GM10266 (cell line): Measurements from ENCODE around the gene IGFALS.

Source experiments
- DNase-seq: peaks from one replicate; pipeline ENCODE4 v3.0.0; 2012; ENCODE audit errors: extremely low spot score
- TF ChIP-seq, protein P1 (sequence below): IDR thresholded peaks from 2 replicates; pipeline ENCODE4 v1.5.1; 2012; ENCODE audit warnings: mild to moderate bottlenecking, low read depth; ENCODE audit not compliant: control insufficient read depth, insufficient read depth; ENCODE audit errors: missing control alignments

IGFALS gene

DNA sequence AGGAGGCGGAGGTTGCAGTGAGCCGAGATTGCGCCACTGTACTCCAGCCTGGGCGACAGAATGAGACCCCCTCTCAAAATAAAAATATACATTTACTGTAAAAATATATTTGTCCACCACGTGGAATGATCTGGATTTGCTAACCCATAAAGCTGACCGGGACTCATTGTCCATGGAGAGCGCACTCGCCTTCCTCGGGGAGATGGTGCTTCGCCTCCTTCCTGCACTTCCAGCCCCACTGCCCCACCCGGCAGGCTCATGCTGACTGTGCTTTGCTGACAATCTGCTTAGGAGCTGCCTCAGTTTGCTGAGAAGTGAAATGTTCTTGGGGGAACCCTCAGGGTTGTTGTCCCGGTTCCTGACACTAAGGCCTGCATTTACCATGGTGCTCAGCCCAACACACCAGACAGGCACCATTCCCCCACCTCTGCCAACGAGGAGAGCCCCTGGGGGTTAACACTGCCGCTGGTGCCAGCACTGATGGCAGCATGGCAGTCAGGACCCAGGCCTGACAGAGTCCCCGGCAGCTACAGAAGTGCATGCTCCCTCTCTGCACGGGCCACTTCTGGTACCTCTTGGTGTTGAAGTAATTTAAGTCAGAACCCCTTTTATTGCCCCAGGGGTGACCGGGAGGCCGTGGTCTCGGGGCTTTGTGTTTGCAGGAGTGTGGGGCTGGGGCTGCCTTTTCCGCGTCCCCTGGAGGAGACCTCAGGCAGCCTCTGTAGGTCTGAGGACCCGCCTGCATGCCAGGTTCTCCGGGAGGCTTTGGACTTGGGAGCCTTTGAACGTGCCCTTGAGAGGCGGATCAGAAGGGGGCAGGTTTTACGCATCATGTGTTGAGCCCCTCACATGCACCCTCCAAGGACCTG, 8.3 kb downstream of the IGFALS start:
- no peak for DNase-seq
- TF ChIP-seq, protein P1, sequence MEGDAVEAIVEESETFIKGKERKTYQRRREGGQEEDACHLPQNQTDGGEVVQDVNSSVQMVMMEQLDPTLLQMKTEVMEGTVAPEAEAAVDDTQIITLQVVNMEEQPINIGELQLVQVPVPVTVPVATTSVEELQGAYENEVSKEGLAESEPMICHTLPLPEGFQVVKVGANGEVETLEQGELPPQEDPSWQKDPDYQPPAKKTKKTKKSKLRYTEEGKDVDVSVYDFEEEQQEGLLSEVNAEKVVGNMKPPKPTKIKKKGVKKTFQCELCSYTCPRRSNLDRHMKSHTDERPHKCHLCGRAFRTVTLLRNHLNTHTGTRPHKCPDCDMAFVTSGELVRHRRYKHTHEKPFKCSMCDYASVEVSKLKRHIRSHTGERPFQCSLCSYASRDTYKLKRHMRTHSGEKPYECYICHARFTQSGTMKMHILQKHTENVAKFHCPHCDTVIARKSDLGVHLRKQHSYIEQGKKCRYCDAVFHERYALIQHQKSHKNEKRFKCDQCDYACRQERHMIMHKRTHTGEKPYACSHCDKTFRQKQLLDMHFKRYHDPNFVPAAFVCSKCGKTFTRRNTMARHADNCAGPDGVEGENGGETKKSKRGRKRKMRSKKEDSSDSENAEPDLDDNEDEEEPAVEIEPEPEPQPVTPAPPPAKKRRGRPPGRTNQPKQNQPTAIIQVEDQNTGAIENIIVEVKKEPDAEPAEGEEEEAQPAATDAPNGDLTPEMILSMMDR = no peak

DNA sequence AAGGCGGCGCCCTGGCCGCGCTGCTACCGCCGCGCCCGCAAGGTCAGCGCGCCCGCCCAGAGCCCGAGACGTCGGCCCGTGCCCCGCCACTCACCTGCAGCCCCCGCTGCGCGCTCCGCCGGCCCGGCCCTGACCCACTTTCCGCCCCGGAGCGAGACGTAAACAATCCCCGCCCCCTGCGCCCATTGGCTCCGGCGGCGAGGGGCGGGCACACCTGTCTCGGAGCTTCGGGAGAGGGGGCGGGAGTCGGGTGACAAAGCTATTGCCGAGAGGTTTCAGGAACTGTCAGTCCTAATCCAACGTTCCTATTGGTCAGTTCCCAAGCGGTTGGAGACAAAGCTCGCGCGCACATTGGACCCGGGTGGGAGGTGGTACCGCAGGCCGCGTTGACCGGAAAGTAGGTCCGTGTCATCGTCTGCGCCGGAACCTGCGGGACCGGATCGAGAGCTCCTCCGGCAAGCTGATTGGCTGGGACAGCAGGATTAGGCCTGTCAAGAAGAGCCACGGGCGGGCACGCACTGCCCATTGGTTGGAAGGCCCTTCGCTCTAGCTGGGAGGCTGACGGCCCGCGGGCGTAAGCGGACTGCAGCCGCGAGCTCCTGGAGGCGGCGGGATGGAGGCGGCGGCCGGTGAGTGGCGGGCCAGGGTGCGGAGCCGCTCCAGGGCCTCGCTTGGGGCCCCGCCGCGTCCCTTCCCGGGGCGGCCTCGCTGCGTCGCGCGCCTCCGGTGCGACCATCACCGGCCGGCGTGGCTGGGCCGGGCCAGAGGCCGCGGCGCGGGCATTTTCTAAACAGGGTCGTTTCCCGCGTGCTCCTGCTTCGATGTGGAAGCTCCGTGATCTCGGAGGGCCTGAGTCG, 10.9 kb downstream of the IGFALS start, which contains the start of the genes NUBP2 and SPSB3:
NUBP2 (plus strand) TSS at position 553 of the 857 bp plus-strand sequence; CDS start at position 614, 61 bp downstream.
SPSB3 (minus strand) TSS at position 164 of the 857 bp plus-strand sequence. CDS start 1,088 bp downstream, outside the sequence.
- peak; percentile 100 for DNase-seq
- TF ChIP-seq, protein P1 = no peak

DNA sequence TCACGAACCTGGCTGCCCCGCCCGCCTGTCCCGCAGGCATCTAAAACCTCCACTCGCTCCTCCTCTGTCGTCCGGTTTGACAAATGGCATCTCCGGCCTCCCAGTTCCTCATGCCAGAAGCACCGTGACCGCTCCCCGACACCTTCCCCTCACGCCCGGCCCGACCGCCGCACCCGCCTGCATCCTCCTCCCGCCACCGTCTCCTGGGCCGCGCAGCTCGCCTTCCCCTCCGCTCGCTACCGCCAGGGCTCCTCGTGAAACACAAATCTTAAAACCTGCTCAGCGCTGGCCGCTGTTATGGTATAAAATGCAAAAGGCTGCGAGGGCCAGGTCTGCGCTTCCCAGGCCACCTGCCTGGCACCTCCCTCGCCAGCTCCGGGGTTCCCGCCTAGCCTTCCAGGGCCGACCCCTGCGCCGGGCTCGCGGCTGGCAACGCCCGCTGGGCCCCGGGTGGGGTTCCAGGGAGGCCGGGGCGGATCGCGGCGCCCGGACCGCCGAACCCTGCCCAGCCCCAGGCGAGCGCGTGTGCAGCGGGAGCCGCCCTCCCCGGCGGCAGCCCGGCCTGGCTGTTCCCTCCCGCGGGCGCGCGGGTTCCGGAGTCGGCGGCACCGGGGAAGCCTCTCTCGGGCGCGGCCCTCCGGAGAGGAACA, 11.6 kb downstream of the IGFALS start:
- DNase-seq = no peak
- TF ChIP-seq, protein P1 = no peak

DNA sequence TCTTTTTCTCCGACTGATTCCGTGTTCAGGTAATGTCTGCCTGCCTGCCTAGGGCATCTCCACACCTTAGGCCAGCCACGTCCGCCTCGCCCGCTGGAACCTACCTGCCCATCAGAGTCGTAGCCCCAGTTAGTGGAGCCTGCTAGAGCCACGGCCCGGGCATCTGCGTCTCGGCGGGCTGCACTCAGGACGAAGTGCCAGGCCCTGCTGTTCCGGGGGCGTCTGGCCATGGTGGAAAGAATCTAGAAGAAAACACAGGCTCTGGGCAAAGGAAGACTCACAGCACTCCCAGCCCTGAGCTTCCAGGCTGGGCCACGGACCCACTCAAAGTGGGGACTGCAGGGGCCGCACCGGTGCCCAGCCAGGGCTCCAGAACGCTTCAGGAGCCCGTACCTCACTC, 12.3 kb downstream of the IGFALS start:
- TF ChIP-seq, protein P1 = no peak
- no peak for DNase-seq

DNA sequence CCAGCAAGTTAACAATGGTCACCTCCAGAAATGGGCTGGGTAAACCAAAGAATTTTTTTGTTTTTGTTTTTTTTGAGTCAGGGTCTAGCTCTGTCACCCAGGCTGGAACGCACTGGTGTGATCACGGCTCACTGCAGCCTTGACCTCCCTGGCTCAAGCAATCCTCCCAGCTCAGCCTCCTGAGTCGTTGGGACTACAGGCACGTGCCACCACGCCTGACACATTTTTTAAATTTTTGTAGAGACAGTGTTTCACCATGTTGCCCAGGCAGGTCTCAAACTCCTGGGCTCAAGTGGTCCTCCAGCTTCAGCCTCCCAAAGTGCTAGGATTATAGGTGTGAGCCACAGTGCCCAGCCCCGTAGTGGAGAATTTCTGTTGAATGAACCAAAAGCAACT, 12.8 kb downstream of the IGFALS start:
- DNase-seq = no peak
- TF ChIP-seq, protein P1 = no peak

DNA sequence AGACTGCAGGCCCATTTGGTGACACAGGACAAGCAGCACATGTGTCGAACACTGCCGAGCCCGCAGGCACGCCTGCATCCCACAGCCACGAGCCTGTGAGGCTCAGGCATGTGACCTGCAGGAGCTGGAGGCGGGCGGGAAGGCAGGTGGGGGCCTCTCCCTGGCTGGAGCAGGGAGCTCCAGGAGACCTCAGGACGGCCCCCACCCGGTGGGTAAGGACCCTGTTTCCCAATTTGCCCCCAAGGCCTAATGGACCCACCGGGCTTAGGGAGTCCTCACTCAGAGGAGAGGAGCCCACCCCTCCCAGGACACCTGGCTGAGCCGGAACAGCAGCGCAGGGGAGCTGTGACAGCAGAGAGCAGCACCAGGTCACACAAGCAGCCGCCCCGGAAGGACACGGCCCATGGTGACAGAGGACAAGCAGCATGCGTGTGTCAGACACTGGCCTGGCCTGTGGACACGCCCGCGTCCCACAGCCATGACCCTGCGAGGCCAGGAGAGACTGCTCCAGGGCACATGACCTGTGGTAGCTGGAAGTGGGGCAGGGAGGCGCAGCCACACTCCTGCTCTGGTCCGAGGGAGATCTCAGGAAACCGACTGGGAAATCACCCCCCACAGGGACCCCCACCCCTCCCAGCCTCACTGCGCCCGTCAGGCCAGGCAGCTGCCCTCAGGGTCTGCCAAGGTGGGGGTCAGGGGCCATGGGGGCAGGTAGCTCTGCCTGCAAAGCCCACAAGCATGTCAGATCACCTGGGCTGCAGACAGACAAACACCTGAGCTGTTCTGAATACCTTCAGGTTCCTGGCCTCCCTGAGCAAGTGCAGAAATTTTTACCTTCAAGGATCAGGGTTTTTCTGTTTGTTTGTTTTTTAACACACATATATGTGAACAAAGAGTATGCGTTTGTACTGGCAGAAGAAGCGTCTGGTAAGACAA, 13.5 kb downstream of the IGFALS start:
- no peak for DNase-seq
- TF ChIP-seq, protein P1 = no peak
